CD4-positive, alpha-beta T cell (primary cell): ENCODE data around the gene HAX1. TPM values are rescaled to one million over a fixed set of nuclear protein-coding genes. Genes with fewer than 3 reads are reported as not detected.
A peak's percentile ranks its signal among the peaks of the same experiment; 100 is the strongest.

Experiments
- ATAC-seq: fragments of 200-7000 bp; cut with Tn5 transposase; one replicate; pipeline ENCODE4 v1.10.0; 2022; ENCODE audit warnings: mild to moderate bottlenecking; ENCODE audit not compliant: poor library complexity
- CTCF ChIA-PET: fragments of 350-600 bp; sonication (Branson Sonifier 250); formaldehyde crosslinking; loops from one replicate; lab custom pipeline; 2021; ENCODE audit warnings: antibody characterized with exemption, inconsistent platforms; lab: Charles Lee
- POLR2A ChIA-PET: fragments of 350-600 bp; sonication (Branson Sonifier 250); formaldehyde crosslinking; loops from one replicate; lab custom pipeline; 2021; ENCODE audit warnings: antibody characterized with exemption, inconsistent platforms; lab: Charles Lee
- DNase-seq, 14 experiments: peaks; one replicate each; pipeline ENCODE4 v3.0.0-alpha.2; 2013 to 2020; ENCODE audit warnings: mixed read lengths in 2 of 14
- H3K27ac ChIP-seq, 2 donors: one replicate each; pipeline versions ENCODE4 v1.5.1 to v1.7.0; 2013; ENCODE audit warnings: low read length in 2 of 2, low read depth in 1 of 2, mild to moderate bottlenecking in 1 of 2
- H3K27me3 ChIP-seq, 2 experiments: 1 replicate in 1 of 2; 2 replicates in 1 of 2; pipeline versions ENCODE4 v1.6.1 to v1.7.0; 2013; ENCODE audit warnings: low read length in 2 of 2, control low read depth in 1 of 2, mild to moderate bottlenecking in 1 of 2, moderate library complexity in 1 of 2; ENCODE audit not compliant: insufficient read depth in 2 of 2, control insufficient read depth in 1 of 2
- H3K36me3 ChIP-seq: one replicate; pipeline ENCODE4 v1.6.1; 2013; ENCODE audit warnings: low read length, control low read depth; ENCODE audit not compliant: insufficient read depth
- H3K4me1 ChIP-seq: one replicate; pipeline ENCODE4 v1.6.1; 2013; ENCODE audit warnings: low read length, control low read depth; ENCODE audit not compliant: insufficient read depth
- H3K4me3 ChIP-seq: one replicate; pipeline ENCODE4 v1.5.1; 2013; ENCODE audit warnings: mild to moderate bottlenecking, low read length, moderate library complexity
- H3K9me3 ChIP-seq, 2 experiments: 1 replicate in 1 of 2; 2 replicates in 1 of 2; pipeline versions ENCODE4 v1.6.1 to v1.7.0; 2013; ENCODE audit warnings: low read length in 2 of 2, mild to moderate bottlenecking in 2 of 2, control low read depth in 1 of 2, moderate library complexity in 1 of 2; ENCODE audit not compliant: control insufficient read depth in 1 of 2, insufficient read depth in 1 of 2
- H3K27ac Mint-ChIP-seq: one replicate; pipeline ENCODE4 v1.8.0; 2020; ENCODE audit warnings: mixed read lengths
- H3K27me3 Mint-ChIP-seq: one replicate; pipeline ENCODE4 v1.8.0; 2021; ENCODE audit warnings: mixed read lengths
- H3K36me3 Mint-ChIP-seq: one replicate; pipeline ENCODE4 v1.8.0; 2021; ENCODE audit warnings: low read depth, mixed read lengths
- H3K4me1 Mint-ChIP-seq: one replicate; pipeline ENCODE4 v1.8.0; 2021; ENCODE audit warnings: low read depth, mixed read lengths
- H3K4me3 Mint-ChIP-seq: one replicate; pipeline ENCODE4 v1.8.0; 2020; ENCODE audit warnings: mild to moderate bottlenecking, mixed read lengths
- H3K9me3 Mint-ChIP-seq: one replicate; pipeline ENCODE4 v1.8.0; 2020; ENCODE audit warnings: mixed read lengths
- CTCF ChIP-seq: fragments of 200-600 bp; IDR thresholded peaks from one replicate; pipeline ENCODE4 v1.8.0; 2022; ENCODE audit warnings: antibody characterized with exemption, mild to moderate bottlenecking
- intact Hi-C, 2 experiments: fragments of 100-400 bp; cut with DNase I in 1 of 2; cut with micrococcal nuclease in 1 of 2; formaldehyde crosslinking; loops; one replicate each; pipeline versions ENCODE4 v1.15.1 to v1.9.0; 2023 to 2025; cut with DNase I, micrococcal nuclease
- polyA plus RNA-seq, 2 donors: library from polyadenylated mRNA; unstranded; fragments of 120-200 nt; gene quantifications; one replicate each; pipeline ENCODE4 v1.2.1, GENCODE V29; 2013
- total RNA-seq, 174 experiments: library from RNA in 2 of 174; stranded (reverse) in 2 of 174; gene quantifications; one replicate each; pipeline ENCODE4 v1.2.3 and lab custom pipeline; 2021 to 2026

The HAX1 gene
- total RNA-seq (10 to 100 TPM; 57.5 to 62.5 TPM), total RNA-seq (lab: John Stamatoyannopoulos, UW) (65.6 to 214 (median 105) reads per million in 172 experiments)
- polyA plus RNA-seq (2013, experiment 1 of 2) = 93.2 TPM
- 93.8 TPM for polyA plus RNA-seq (2013, experiment 2 of 2)

- peak within 1 kb of the TSS; percentile 82 for H3K4me3 ChIP-seq
- POLR2A ChIA-PET = interaction anchor here (0.6 to 3.2 kb wide), 18 partner anchors 9 to 349 kb away, joined by 3 to 19 read pairs (median 4); partner anchors contain the start of genes CREB3L4, RPS27 and UBAP2L
- peaks cover 37% of the 10 kb centered on the region for H3K4me1 Mint-ChIP-seq
These were observed at the start of gene HAX1 for GRCh38 chr1:154272217-154272998. TSS of gene HAX1 (plus strand) at chr1:154272629. CDS start at chr1:154272724, 95 bp downstream.

GRCh38 chr1:154222918-154223317, 49.5 kb upstream of the HAX1 start:
- H3K9me3 ChIP-seq = no peaks in the 10 kb centered on the region
- TF ChIP-seq CTCF = no peak
- no peaks in the 10 kb centered on the region for H3K27me3 ChIP-seq
- H3K36me3 ChIP-seq = peaks cover 45% of the 10 kb centered on the region
- peak overlapping the region; percentile 93 for H3K27ac Mint-ChIP-seq
- DNase-seq (no peak), ATAC-seq (no peak)
- POLR2A ChIA-PET = interaction anchor here (0.8 to 1.7 kb wide), 3 partner anchors 50 to 563 kb away, joined by 3 to 7 read pairs (median 3); no protein-coding TSS in a partner anchor
- no peak overlapping the region for H3K27ac ChIP-seq
- H3K9me3 Mint-ChIP-seq = no peaks in the 10 kb centered on the region
- peaks cover 29% of the 10 kb centered on the region for H3K4me1 ChIP-seq
- H3K27me3 Mint-ChIP-seq = no peaks in the 10 kb centered on the region
- H3K4me1 Mint-ChIP-seq = peaks cover 82% of the 10 kb centered on the region
- intact Hi-C loops = loop anchor here (5.0 to 10.0 kb wide), 5 partner anchors 66 to 496 kb away; partner anchors contain the start of genes ATP8B2 (in 1 of the 2), GATAD2B (in 1 of the 2), INTS3 (in 1 of the 2) and NUP210L (in 1 of the 2)
- CTCF ChIA-PET = no interaction called here
- H3K36me3 Mint-ChIP-seq = peaks cover 81% of the 10 kb centered on the region
- H3K4me3 ChIP-seq = no peak overlapping the region
- peak overlapping the region; percentile 91 for H3K4me3 Mint-ChIP-seq

More at GRCh38 chr1:154272217-154272998, at the start of gene HAX1:
- Mint-ChIP-seq H3K9me3 (no peaks in the 10 kb centered on the region), H3K27me3 (no peaks in the 10 kb centered on the region), H3K4me3 (peak within 1 kb of the TSS; percentile 96), H3K27ac (peak within 1 kb of the TSS; percentile 97), H3K36me3 (peaks cover 74% of the 10 kb centered on the region)
- intact Hi-C loops = loop anchor here (1.0 to 5.0 kb wide), 12 partner anchors 51 to 475 kb away; partner anchors contain the start of genes RPS27 (in 2 of the 2), UBAP2L (in 1 of the 2) and UBE2Q1 (in 1 of the 2)
- peak; percentile 90 to 99 (median 94) for DNase-seq
- Histone ChIP-seq H3K36me3 (peaks cover 51% of the 10 kb centered on the region), H3K27me3 (no peaks in the 10 kb centered on the region), H3K9me3 (no peaks in the 10 kb centered on the region), H3K4me1 (peaks cover 27% of the 10 kb centered on the region), H3K27ac (peak within 1 kb of the TSS; percentile 81 to 89)
- peak; percentile 76 for TF ChIP-seq CTCF
- CTCF ChIA-PET = interaction anchor here (0.6 to 2.1 kb wide), 13 partner anchors 9 to 1238 kb away, joined by 3 to 16 read pairs (median 3); no protein-coding TSS in a partner anchor
- ATAC-seq = peak; percentile 85

- Histone ChIP-seq H3K36me3 (peaks cover 42% of the 10 kb centered on the region), H3K4me3 (no peak overlapping the region), H3K27ac (no peak overlapping the region), H3K9me3 (no peaks in the 10 kb centered on the region), H3K27me3 (no peaks in the 10 kb centered on the region), H3K4me1 (peaks cover 24% of the 10 kb centered on the region)
- no peak for DNase-seq
- ChIA-PET POLR2A (interaction anchor here (1.7 kb wide), 1 partner anchor 104 kb away, joined by 7 read pairs; no protein-coding TSS in a partner anchor), CTCF (interaction anchor here (0.6 kb wide), 1 partner anchor 50 kb away, joined by 3 read pairs; no protein-coding TSS in a partner anchor)
- no peak for TF ChIP-seq CTCF
- Mint-ChIP-seq H3K9me3 (no peaks in the 10 kb centered on the region), H3K36me3 (peaks cover 81% of the 10 kb centered on the region), H3K4me1 (peaks cover 75% of the 10 kb centered on the region), H3K4me3 (peak overlapping the region; percentile 91), H3K27ac (peak overlapping the region; percentile 93), H3K27me3 (no peaks in the 10 kb centered on the region)
- intact Hi-C loops = loop anchor here (5.0 to 10.0 kb wide), 5 partner anchors 66 to 496 kb away; partner anchors contain the start of genes ATP8B2 (in 1 of the 2), GATAD2B (in 1 of the 2), INTS3 (in 1 of the 2) and NUP210L (in 1 of the 2)
- ATAC-seq = no peak
These were observed 48.8 kb upstream of the HAX1 start for GRCh38 chr1:154223621-154224020.
